GM10847 (cell line): Measurements from ENCODE around the gene STK32C.

Experiments
- POLR2A ChIP-seq: IDR thresholded peaks from 2 replicates; pipeline ENCODE4 v1.6.1; 2011; ENCODE audit not compliant: insufficient read length; ENCODE audit errors: extremely low read depth

The STK32C gene

DNA sequence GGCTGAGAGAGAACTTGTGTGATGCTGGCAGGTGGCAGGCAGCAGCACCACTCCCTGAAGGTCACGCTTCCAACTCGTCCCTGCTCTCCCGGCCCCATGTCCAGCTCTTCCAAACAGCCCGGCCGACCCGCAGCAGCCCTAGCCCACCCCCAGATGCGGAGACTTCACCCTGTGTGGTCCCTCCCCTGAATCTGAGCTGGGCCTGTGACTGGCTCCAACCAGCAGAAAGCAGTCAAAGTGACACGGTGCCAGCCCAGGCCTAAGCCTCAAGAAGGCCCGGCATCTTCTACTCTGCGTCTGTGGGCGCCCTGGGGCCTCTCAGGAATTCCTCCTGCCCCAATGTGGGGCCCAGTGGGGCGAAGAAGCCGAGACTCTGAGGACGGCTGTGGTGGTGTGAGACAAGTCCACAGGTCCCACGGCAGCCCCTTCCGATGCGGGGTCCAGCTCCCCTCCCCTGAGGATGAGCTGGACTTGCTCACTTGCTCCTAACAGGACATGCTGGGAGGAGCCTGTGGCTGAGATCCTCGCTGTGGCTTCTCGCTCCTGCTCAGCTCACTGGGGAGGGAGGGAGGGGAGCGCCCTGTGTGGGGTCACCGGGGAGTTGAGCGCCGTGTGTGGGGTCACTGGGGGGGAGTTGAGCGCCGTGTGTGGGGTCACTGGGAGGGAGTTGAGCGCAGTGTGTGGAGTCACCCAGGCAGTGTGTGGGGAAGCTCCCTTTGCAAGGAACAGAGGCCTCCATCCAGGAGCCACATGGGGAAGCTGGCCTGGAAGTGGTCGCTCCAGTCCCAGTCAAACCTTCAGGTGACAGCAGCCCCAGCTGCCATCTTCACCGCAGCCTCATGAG is 9.5 kb downstream of the STK32C start:
- no peak for TF ChIP-seq POLR2A

DNA sequence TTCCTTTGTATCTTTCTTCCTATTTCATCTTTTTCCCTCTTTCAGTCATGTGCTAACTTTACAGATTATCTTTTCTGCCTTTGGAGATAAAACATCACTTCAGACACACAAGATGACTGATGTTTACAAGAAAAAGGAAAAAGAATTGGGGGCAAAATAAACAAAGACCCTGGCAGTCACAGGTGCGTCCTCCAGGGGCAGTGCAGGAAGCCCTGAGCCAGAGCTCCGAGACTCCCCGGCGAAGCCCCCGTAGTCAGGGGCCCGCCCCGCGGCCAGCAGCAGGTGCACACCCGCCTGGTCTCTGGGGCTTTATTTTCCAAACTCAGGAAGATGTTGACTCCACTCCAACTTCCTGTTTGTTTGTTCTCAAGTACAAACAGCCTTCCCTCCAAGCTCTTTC is 10.2 kb downstream of the STK32C start:
- TF ChIP-seq POLR2A = no peak

DNA sequence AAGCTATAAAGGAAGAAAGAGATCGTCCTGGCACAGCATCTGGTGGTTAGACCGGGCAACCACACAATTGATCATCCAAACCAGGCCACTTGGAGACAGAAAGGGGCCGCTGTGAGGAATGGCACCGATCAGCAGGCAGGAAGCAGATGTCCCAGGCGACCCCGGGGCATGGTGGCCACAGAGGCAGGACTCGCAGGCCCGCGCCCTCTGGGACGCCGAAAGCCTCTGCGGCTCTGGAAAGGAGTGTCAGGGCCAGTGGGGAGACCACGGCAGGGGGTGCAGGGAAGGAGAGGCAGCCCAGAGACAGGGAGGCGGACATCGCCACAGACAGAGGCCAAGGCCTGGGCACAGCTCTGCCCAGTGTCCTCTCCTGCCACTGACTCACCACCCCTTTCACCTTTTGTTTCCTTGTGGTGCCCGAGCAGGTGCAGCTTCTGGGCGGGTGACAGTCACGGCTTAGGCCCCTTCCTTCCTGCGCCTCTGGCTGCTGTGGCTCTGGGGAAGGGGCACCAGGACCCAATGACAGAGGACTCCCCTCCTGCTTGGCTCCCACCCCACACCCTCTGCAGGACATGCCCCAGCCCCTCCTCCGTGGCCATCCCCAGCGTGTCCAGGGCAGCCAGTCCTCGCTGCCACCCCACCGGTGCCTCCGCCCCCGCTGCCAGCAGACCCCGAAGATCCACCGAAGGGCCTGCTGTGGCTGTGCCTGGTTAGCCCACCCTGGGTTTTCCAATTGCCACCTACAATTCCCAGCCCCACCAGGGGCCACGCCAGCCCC is 10.9 kb downstream of the STK32C start:
- no peak for TF ChIP-seq POLR2A

DNA sequence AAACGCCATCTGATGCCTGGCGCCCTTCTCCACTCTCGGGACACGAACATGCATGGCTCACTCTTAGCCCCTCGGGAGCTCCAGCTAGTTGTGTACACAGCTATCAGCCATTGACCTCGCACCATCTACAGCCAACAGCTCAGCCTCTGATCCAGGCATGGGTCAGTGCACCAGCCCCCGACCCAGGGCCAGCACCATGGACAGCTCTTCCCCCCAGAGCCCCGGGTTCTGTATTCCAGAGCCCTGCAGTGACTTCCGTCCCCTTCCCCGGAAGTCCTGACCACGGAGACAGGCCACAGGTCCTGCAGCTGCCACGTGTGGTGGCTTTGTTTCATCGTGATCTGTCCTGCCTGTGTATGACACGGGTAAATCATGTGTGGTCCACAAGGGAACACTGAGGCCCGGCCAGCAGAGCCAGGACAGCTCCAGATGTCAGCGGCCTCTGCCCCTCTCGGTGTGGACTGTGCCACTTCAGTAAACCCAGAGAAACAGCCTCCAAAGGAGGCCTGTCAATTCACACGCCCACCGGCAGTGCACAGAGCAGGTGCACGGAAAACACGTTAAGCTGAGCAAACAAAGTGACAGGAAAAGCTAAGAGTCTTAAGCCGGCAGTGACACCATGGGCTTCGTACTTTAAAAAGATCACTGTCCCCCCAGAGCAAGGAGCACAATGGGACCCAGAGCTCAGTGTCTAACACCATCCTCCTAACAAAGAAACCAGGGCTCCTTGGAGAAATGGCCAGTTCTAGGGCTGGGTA is 13.0 kb downstream of the STK32C start:
- TF ChIP-seq POLR2A = no peak

DNA sequence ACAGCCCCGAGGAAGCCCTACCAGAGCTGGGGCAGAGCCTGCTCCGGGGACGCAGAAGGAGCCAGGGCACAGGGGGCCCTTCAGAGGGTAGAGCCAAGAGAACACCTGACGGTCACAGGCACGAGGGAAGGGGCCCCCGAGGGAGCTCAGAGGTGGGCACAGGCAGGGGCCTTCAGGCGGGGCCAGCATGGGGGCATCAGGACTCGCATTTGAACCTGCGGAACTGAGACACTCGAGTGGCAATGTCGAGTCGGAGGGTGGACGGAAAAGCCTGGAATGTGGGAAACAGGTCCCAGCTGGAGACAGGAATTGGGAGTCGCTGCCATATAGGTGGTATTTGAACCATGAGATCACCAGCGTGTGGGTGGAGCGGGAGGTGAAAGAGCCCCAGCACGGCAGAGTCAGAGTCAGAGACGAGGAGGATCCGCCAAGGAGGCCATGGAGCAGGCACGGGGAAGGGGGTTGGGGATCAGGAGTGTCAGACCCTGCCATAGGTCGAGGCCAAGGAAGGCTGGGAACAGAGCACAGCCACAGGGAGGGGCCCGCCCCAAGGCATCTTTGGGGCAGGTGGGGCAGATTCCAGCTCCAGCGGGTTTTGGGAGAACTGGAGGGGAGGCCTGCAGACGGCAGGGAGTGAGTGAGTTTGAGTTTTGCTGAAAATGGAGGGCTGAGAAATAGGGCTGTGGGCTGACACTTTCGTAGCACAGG is 13.8 kb downstream of the STK32C start:
- TF ChIP-seq POLR2A = no peak

DNA sequence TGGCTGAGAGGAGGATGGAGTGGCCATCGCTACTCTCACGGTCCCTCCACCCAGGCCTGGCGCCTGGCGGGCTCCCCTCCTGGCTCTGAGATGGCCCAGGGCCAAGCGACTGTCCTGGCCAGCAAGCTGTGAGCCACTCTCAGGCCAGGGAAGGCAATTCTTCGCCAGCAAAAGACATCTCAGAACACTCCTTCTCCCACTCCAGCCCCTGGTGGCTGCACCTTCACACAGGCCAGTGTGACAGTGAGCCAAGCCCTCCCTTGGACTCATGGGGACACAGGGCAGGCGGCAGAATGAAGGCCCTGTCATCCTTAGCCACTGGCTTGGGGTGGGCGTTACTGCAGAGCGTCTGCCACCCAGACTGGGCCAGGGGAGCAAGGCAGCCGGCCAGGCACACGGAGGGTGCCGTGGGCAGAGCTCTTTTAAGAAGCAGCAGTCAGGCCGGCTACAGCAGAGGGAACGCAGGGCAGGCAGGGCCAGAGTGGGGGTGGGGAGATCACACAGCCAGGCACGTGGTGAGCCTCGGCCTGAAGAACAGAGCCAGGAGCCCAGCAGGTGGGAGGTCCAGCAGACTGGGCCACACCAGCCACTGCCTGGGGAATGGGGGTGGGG is 14.4 kb downstream of the STK32C start:
- TF ChIP-seq POLR2A = no peak

DNA sequence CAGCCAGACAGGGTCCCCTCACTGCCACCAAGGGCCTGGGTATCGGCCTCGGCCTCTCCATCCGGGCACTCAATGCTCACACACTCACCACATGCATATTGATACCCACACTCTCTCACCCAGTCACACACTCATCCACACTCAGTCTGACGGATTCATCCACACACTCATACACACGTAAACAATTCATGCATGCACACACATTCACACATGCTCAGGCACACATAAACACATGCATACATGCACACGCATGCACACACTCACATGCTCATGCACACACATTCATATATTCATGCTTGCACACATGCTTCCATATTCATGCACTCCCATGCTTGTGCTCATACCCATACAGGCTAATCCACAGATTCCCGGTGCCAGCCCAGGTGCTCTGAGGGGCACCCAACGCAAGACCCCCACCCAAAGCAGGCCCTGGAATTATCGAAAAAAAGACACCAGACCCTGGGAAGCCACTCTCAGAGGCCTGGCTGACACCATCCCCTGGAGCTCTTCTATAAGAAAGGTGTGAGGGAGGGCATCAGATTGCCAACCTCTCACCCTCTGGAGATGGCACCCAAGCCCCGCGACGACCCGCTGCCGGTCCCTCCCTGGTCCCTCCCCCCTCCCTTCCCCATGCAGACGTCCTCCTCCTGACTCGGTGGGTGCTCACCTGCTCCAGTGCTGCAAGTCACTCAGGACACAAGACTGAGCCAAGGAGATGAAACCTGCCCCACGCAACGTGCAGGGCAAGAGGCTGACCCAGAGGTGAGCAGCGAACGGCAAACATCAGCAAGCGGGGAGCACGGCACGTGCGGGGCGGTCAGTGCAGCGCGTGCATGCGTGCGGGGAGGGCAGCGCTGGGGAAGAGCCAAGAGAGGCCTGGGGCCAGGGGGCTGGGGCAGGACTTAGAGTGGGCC is 15.2 kb downstream of the STK32C start:
- no peak for TF ChIP-seq POLR2A

DNA sequence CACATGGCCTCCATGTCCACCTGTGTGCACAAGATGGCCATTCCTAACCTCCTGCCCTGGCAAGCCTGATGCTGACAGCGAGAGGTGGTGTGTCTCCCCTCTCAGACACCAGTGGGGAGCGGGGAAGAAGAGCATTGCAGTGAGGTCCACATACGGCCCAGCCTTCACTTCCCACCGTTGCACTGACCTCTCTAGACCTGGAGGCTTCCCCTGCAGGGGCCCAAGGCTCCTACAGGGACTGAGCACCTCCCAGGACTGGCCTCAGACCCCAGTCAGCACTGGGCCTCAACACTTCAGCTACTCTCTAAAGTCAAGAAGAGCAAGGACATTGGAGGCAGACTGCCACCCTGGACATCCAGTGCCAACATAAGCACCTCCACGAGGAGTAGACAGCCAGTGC is 15.9 kb downstream of the STK32C start:
- no peak for TF ChIP-seq POLR2A

DNA sequence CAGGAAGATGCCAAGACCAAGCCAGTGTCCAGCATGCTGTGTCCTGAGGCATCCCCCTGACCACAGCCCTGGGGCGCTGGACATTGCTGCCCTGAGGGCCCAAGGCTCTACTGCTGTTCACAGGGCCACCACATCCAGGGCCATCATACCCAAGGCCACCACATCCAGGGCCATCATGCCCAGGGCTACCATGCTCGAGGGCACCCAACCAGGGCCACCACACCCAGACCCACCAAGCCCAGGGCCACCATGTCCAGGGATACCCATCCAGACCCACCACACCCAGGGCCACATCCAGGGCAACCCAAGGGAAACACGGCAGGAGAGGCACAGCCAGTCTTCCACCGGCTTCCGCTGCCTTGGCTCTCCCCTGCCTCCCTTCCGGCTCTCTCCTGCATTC is 17.1 kb downstream of the STK32C start:
- no peak for TF ChIP-seq POLR2A

DNA sequence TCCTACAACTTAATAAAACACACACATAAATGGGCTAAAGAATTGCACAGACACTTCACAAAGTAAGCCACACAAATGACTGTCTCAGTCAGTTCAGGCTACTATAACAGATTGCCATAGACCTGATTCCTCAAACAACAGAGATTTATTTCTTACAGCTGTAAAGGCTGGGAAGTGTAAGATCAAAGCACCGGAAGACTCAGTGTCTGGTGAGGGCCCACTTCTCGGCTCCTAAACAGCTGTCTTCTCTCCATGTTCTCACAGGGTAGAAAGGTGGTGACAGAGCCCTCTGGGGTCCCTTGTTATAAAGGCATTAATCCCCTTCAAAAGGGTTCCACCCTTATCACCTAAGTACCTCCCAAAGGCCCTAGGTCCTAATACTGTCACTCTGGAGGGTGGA is 18.3 kb downstream of the STK32C start:
- TF ChIP-seq POLR2A = no peak

DNA sequence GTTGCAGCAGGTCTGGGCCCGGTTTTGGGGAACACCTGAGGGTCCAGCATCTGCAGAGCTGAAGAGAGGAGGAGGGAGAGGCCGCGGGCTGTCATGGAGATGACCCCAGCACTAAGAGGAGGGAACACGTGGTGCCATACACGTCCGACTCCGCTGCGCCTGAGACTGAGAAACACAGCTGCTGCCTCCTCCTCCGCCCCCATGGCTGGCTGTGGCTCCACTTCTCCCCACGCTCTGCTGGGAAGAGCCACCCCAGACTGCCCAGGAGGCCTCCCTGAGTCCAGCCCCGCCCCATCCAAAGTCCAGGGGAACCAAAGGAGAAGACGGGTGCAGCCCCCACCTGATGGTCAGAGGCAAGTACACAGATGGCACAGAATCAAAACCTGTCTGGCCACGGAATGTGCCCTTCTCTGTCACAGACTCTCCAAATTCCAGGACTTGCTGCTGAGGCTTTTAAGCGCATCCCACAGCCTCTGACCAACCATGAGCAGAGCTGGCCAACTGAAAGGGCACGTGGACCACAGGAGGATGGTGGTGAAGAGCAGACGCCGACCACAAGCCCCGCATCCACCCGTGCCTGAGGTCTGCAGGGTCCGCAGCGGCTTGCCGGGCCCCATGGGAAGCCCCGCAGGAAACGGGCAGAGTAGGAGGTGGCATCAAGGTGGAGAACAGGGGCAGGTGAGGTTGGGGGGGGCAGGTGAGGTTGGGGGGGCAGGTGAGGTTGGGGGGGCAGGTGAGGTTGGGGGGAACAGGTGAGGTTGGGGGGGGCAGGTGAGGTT is 24.0 kb downstream of the STK32C start:
- TF ChIP-seq POLR2A = no peak

DNA sequence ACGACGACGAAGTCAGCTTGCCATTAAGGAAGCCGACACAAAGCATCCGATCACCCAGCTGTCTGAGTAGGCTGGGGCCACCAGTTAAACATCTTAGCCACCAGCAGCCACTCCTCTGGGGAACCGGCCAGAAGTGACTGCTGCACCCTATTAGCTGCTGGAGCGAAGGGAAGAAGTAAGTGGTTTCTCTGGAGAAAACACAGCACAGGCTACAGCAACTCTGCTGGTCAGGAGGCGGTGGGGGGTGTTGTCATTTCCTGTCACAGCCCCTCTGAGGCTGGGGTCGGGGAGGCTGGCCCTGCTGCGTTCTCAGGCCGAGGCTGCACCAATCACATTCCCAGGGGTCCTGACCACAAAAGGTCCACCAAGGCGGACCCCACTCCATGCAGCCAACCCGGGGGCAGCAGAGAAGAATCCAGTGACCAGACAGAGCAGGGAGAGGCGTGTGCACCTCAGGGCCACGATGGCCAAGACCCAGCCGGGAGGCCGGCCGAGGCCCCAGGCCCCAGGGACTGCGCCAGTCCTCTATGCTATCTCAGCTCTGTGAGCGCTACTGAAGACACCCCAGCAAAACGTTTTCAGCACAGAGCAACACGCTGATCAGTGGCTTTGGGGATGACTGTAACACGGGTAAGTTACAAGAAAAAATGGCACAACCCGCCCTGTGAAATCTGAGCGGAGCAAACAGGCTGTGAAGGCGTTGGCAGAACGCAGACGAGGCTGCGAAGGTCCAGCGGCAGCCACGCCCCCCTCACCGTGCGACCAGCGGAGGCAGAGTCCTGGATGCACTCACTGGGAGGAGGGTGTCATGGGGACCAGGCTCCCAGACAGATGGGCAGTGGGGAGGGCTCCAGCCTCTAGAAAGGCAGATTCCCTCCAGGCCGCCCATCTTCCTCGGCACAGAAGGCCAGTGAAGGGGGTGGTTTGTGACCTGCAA is 24.8 kb downstream of the STK32C start:
- TF ChIP-seq POLR2A = no peak
